Left colon (tissue), 2 donors: ENCODE results near the gene NPEPL1. TPM values are rescaled to one million over a fixed set of nuclear protein-coding genes. Genes with fewer than 3 reads are reported as not detected.
"Not testable (repeated sequence)": the region's sequence is repeated elsewhere in the genome, so short reads cannot be mapped to it uniquely, and the experiment has no call there.

ENCODE experiments used
- ATAC-seq: fragments of 200-7000 bp; cut with Tn5 transposase; one replicate; pipeline ENCODE4 v1.9.1; 2020; ENCODE audit warnings: mild to moderate bottlenecking, moderate library complexity
- DNase-seq, 2 donors: peaks; one replicate each; pipeline ENCODE4 v3.0.0-alpha.2; 2020
- intact Hi-C, 2 donors: fragments of 100-400 bp; cut with DNase I in 1 of 2; cut with micrococcal nuclease in 1 of 2; formaldehyde crosslinking; loops; one replicate each; pipeline versions ENCODE4 v1.11.2 to v1.14.0; 2022; cut with DNase I, micrococcal nuclease
- long read RNA-seq: library from polyadenylated mRNA; unstranded; transcript quantifications from one replicate; pipeline ENCODE4 v2.0.0, GENCODE V29; 2021
- total RNA-seq, 2 donors: library from RNA; stranded (reverse); fragmentation: NEBNext Ultra II Directional; extraction: Animal tissue kit (Norgen Biotek cat#: 25700); gene quantifications; one replicate each; pipeline ENCODE4 v1.2.1, GENCODE V29; 2021
- donor health status: DM: no; HTN: no; CAD: no.
- donor health status: DM: yes; HTN: yes; CAD: no.

Gene NPEPL1, protein sequence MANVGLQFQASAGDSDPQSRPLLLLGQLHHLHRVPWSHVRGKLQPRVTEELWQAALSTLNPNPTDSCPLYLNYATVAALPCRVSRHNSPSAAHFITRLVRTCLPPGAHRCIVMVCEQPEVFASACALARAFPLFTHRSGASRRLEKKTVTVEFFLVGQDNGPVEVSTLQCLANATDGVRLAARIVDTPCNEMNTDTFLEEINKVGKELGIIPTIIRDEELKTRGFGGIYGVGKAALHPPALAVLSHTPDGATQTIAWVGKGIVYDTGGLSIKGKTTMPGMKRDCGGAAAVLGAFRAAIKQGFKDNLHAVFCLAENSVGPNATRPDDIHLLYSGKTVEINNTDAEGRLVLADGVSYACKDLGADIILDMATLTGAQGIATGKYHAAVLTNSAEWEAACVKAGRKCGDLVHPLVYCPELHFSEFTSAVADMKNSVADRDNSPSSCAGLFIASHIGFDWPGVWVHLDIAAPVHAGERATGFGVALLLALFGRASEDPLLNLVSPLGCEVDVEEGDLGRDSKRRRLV
- total RNA-seq = 10 to 100 TPM; 30.3 to 31.1 TPM
- long read RNA-seq, transcript NPEPL1-201 (12 exons, 2,378 nt) = major isoform, 108 of 146 reads
- long read RNA-seq, partial matches to known transcripts = 10 of 146 reads
- long read RNA-seq, other reads (novel, unspliced or antisense) = 25 of 146 reads

DNA sequence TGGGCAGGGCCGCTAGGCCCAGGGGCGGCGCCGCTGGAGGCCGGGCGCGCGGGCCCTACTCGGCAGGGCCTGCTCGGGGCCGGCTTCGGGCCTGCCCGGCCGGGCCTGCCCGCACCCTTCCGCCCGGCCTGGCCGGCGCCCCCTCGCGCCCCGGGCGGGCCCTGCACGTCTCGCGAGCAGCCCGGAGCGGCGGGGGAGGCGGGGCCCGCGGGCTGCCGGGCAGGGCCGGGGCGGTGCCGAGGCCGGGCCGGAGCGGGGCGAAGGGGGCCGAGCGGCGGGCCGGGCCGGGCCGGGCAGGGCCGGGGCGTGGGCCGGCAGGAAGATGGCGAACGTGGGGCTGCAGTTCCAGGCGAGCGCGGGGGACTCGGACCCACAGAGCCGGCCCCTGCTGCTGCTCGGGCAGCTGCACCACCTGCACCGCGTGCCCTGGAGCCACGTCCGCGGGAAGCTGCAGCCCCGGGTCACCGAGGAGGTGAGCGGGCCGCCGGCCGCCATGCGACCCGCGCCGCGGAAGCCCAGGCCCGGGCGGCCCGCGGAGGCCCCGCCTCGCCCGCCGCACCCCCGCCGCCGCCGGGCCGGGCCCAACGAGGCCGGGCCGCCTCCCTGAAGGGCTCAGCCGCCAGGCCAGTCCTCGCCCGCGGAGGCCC is at the start of gene NPEPL1:
Gene NPEPL1 (plus strand): TSS at position 222 of the 647 bp plus-strand sequence. CDS start 101 bp downstream, at position 323.
- intact Hi-C loops = no loop called here
- ATAC-seq (peak; percentile 91), DNase-seq (peak; percentile 56 to 75)

DNA sequence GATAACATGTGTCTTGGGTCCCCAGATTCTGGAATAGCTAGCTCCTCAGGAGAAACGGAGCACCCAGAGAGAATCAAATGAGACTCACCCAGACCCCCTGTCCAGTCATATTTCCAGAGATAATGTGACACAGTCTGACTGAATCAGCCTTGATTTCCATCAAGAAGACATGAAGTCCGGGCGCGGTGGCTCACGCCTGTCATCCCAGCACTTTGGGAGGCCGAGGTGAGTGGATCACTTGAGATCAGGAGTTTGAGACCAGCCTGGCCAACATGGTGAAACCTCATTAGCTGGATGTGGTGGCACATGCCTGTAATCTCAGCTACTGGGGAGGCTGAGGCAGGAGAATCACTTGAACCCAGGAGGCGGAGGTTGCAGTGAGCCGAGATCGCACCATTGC is 49.7 kb upstream of the NPEPL1 start:
- ATAC-seq, DNase-seq, intact Hi-C loops: not testable (repeated sequence)

DNA sequence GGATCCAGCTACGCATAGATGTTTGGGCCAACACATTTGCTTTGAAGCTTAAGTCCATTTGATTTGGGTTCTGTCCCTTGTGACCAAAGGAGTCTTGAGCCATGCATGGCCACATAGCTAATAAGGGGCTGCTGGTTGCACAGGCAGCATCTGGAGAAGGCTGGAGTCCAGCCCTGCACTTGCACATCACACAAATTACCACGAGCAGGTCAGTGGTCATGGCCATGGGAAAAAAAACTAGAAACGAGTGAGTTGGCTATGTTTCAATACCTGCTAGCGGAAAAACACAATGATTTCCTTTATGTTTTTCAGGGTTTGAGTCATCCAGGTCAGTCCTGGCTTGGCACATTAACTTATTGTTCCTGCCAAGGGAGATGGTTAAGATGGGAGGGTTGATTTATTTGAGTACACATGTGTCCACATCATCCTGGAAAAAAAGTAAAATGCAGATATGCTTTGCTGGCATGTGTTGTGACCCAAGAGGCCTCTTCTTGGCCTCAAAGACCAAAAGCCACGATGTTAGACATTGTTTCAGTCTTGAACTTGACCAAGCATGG is 47.1 kb upstream of the NPEPL1 start:
- ATAC-seq = no peak
- intact Hi-C loops = no loop called here
- DNase-seq = no peak

DNA sequence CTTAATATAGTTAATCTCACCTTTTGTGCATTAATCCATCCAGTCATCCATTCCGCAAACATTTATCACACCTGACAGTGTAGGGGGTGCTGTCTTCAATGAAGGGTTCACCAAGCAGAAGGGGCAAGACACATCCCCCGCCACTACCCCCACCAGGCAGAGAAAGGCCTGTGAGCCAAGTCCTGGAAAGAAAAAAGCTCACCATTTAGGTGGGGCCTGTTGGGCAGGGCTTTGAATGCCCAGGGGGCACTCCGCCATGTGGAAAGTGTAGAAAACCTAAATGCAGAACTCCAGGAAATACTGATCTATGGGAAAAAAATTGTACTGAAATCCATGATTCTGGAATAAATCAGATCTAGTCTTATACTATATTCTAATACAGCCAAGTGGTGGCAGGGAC is 46.3 kb upstream of the NPEPL1 start:
- no peak for ATAC-seq
- DNase-seq = no peak
- intact Hi-C loops = no loop called here

DNA sequence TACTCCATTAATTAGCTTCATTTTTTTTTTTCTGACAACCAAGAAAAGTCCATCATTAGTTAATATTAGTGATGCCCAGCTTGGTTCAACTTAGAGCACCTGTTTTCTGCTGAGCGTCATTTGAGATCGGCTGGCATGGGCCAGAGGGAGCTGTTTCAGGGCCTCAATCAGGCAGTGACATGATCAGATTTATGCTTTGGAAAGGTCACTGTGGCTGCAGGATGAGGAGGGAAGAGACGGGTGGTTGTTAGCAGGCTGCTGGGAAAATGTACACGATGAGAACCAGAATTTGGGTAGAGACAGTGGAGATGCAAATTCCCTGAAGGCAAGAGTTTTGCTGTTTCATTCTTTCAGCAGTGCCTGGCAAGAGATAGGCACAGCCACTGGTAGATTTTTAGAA is 45.9 kb upstream of the NPEPL1 start:
- intact Hi-C loops = no loop called here
- DNase-seq (no peak), ATAC-seq (no peak)

DNA sequence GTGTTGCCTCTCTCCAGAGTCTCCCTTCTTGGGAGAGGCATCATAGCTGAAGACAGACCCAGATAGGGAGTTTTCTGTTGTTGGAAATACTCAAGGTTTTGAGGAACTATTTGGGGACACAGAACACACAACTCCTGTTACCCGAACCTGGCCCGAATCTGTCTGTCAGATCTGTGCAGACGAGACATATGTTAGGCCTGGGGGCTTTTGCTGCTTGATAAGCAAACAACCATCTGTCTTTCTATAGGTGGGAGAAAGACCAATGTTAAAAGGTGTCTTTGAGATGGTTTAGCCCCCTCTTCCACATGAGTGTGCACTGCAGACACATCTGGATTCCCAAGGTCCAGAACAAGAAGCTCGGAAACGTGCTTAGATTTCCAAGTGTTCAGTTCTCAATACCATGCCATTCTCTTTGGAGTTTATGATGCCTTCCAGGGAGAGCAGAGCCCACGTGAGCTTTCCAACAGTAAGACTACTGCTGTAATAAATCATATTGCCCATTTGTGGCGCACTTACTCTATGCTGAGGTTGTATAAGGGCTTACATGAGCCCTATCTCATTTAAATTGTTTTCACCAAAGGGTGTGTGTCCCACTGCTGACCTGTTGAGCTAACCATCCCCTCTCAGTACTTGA is 45.3 kb upstream of the NPEPL1 start:
- ATAC-seq (no peak), DNase-seq (no peak)
- intact Hi-C loops = no loop called here

DNA sequence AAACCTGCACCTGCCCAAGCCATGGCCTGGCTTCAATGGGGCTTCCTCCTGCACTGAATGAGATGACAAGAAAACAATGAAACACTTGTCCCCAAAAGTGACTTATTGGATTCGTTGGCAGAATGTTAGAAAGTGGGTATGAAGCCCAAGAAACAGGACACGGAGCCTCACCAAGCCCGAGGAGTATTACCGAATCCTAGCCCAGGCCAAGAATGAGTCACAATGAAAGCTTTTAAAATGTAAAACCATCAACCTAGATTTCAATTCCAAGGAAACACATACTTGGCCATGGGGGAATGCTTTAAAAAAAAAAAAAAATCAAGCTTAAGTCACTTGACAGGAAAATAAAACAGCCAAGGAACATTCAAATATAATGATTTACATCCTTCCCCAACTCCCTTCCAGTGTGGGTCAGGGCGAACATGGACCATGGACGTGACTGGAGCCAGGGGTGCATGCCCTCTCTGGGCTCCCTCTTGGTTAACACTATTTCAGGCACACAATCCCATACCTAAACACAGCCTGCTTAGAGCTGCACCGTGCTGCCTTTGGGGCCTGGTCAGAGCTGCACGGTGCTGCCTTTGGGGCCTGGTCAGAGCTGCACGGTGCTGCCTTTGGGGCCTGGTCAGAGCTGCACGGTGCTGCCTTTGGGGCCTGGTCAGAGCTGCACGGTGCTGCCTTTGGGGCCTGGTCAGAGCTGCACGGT is 44.7 kb upstream of the NPEPL1 start:
- DNase-seq = no peak

DNA sequence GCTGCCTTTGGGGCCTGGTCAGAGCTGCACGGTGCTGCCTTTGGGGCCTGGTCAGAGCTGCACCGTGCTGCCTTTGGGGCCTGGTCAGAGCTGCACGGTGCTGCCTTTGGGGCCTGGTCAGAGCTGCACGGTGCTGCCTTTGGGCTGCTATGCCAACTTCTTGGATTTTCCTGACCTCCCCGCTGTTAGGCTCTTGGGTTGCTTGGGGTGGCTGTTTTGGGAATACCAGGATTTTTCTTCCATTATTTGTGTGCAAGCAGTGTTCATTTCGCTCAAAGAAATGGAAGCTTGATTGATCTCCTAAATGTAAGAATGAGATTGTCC is 44.1 kb upstream of the NPEPL1 start:
- ATAC-seq, intact Hi-C loops, DNase-seq: not testable (repeated sequence)

More for the DNA sequence above, 44.7 kb upstream of the NPEPL1 start:
- ATAC-seq = no peak
- intact Hi-C loops = no loop called here

DNA sequence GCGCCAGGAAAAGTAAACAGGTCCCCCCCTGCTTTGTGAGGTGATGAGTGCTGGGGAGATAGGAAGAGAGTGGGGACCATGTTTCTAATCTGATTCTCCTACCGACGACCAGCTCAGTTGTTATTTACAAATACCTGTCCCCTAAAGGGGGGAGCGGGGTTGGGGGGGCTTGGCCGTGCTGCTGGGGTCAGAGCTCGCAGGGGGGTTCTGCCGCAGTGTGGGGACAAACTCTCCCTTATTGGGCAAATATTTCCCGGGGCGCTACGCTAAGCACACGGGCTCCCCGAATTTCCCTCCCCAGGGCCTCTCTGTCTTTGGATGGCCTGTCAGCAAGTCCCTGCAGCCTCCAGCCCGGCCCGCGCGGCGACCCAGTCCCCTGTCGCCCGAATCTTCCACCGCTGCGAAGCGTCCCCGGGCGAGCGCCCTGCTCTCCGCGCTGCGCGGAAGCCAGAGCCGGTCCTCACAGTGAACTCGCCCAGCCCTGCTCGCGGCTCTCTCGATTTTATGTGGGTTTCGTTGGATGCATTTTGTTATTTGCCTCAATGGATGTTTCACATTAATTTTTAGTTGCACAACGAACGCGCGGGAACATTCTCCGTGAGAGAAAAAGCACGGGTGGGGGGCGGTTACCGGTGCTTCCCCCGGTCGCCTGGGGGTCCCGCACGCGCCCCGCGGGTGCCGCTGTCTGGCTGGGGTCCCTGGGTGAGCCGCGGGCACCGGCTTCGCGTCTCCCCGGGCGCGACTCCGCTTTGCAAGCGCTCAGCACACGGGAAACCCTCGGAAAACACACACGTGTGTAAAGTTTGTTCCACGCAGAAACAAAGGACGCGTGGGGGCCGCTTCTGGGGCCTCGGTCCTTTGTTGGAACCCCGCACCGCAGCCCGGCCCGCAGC is 43.1 kb upstream of the NPEPL1 start:
- peak in 1 of 2 donors; percentile 55 for DNase-seq
- no peak for ATAC-seq
- intact Hi-C loops = loop anchor here in 1 of 2 donors (10.0 kb wide), 2 partner anchors 195 to 415 kb away; no protein-coding TSS in a partner anchor

DNA sequence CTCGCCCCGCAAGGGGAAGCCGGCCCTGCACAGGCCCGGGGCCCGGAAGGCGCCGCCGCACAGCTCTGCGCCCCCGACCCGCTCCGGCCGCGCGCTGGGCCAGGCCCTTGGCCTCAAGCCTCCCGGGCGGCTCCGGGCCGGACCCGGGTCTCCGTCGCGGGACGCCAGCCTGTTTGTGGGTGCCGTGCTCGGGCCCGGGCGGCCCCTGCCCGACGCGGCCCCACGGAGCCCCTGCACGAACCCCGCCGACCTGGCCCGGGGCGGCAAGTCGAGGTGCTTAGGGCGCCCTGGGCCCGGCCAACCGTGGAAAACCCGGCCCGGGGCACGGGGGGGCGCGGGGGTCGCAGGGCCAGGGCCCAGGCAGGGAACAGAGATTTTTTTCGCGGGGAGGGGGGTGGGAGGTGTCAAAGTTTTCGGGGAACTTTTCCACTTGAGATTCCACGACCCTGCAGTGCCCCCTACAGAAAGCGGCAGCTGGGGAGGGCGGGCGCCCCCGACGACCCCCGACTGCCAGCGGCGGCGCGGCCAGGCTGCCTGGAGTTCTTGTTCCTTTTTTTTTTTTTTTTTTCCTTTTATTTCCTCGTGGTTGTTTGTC is 42.3 kb upstream of the NPEPL1 start:
- DNase-seq = peak in 1 of 2 donors; percentile 57
- ATAC-seq = peak; percentile 22
- intact Hi-C loops = loop anchor here in 1 of 2 donors (10.0 kb wide), 2 partner anchors 195 to 415 kb away; no protein-coding TSS in a partner anchor

DNA sequence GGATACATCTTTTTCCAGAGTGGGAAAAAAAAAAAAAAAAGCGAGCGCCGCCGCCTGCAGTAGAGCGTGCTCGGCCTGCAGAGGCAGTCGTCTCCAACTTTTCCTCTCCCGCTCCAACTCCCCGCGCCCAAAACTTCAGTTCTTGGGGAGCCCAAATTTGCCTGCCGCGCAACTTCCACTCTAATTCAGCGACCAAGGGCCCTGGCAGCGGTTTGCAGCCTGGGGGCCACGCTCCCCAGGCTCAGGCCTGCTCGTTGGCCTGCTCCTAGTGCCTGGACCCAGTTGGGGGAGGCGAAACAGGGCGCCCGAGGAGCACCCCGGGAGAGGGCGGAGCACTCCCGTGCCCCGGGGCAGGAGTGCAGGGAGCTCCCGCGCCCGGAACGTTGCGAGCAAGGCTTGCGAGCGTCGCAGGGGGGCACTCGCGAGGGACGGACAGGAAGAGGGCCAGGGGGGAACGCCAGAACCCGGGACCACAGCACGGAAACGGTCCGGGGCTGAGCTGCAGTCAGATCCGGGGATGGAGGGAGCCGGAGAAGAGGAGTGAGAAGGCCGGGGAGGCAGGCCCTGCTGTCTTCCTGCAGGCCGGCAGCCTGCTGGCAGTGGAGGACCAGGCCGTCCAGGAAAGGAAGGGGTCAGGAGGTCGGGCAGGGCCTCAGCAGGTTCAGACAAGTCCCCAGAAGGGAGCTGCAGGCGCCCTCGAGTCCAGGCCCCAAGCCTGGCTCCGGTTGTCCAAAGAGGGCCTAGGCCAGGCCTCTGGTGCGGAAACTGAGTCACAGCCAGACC is 41.6 kb upstream of the NPEPL1 start, which contains the start of gene STX16:
Gene STX16 (plus strand): TSS at position 508 of the 783 bp plus-strand sequence. CDS start 724 bp downstream, outside the sequence.
- DNase-seq (peak; percentile 91 to 92), ATAC-seq (peak; percentile 89)
- intact Hi-C loops = loop anchor here in 1 of 2 donors (10.0 kb wide), 2 partner anchors 194 to 416 kb away; no protein-coding TSS in a partner anchor

DNA sequence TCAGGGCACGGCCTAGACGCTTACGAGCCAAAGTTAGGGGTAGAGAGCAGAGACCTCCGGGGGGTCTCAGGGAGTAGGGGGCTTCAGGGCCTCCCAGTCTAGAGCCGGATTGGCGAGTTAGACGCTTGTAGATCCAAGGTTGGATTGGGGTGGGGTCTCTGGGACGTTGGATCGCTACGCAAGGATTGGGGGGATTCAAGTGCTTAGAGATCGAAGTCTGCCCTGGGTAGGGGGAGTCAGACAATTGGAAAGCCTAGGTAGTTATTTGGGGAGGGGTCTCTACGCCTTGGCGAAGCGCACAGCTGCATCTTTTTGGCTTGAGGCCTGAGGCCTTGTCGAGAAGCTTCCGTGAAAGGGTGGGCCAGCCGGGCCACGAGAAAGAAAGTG is 41.0 kb upstream of the NPEPL1 start:
- ATAC-seq (no peak), DNase-seq (no peak)
- intact Hi-C loops = loop anchor here in 1 of 2 donors (10.0 kb wide), 2 partner anchors 193 to 417 kb away; no protein-coding TSS in a partner anchor

DNA sequence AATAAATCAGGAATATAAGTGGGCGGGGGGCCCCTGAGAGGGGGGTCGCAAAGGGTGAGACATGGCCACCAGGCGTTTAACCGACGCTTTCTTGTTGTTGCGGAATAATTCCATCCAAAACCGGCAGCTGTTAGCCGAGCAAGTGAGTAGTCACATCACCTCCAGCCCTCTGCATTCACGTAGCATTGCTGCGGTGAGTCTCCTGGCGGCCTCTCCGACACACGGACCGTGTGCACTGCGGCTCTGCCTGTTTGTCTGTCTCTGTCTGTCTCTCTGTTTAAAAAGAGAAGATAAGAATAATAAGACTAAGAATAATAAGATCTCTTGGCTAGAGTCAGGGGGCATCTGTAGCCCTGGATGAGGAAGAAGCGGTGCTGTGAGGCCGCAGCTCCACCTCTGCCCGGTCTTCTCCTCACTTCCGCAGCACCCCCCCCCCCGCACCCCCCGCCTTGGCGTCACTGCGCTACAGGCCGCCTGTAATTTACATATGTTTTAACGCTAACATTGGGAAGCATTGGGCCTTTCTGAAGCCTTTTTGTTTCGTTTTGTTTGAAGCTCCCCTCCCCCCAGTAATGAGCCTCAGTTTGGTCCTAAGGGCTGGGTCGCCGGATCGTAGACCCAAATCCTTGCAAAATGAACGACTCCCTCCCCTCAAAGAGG is 40.5 kb upstream of the NPEPL1 start:
- ATAC-seq (peak; percentile 57), DNase-seq (peak; percentile 61 to 69)
- intact Hi-C loops = loop anchor here in 1 of 2 donors (10.0 kb wide), 2 partner anchors 193 to 417 kb away; no protein-coding TSS in a partner anchor

DNA sequence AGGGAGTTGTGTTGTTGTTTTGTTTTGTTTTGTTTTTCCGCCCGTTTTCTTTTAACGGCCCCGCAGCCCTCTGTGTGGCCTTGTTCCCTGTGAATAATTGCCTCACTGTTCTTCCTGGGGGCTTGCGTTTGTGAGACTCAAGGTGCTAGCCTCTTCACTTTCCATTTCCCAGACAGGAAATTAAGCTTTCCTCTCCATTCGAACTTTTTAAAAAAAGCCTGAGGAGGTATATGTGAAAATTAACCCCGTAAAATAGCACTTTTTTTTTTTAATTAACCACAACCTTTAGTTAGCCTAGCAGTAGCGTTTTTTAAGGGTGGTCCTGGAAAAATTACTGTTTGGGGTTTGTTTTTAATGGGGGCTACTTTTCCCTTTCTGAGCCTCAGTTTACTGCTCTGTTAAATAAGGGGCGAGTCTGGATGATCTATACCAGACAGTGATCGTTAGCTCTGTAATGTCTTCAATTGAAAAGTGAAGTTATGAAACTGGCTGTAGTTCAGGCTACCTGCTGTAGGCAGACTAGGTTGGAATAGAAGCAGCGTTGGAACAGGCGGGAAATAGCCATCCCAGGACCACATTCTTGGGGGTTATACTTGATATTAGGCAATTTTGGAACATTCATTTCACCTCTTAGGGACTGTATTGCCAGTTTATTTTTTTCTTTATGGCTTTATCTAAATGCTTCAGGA is 39.9 kb upstream of the NPEPL1 start:
- ATAC-seq = no peak
- no peak for DNase-seq
- intact Hi-C loops = loop anchor here in 1 of 2 donors (10.0 kb wide), 2 partner anchors 192 to 418 kb away; no protein-coding TSS in a partner anchor

DNA sequence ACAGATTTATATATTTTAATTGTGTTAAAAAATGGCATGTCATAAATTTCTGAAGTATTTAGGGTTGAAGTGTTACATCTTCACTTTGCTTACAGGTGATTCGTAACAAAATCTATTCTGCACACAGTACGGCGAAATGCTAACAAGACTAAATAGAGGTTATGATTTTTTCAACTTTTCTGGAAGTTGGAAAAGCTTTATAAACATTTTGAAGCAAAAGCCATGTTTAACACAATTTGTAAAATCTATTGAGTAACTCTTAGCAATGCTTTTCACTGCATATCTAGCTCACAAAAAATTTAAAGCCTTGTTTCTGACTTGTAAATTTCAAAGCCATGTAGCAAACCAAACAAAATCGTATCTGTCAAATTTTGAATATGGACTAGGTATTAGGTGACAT is 38.3 kb upstream of the NPEPL1 start:
- ATAC-seq (no peak), DNase-seq (no peak)
- intact Hi-C loops = loop anchor here in 1 of 2 donors (10.0 kb wide), 2 partner anchors 190 to 420 kb away; no protein-coding TSS in a partner anchor
